HG03521 (cell line): Measurements from ENCODE around the gene RNF43.
A peak's percentile ranks its signal among the peaks of the same experiment; 100 is the strongest.

Experiments used
- ATAC-seq: cut with Tn5 transposase; IDR thresholded peaks from one replicate; pipeline ENCODE4 v1.9.1; 2021; ENCODE audit warnings: mild to moderate bottlenecking, moderate library complexity; ENCODE audit not compliant: unreplicated experiment

The RNF43 gene

GRCh38 chr17:58417300-58418092, at the start of gene RNF43:
TSS of gene RNF43 (minus strand) at chr17:58417534. CDS start at chr17:58415577, 1,957 bp downstream.
- peak; percentile 96 for ATAC-seq

GRCh38 chr17:58455491-58455890, 38.2 kb upstream of the RNF43 start:
- ATAC-seq: no peak

GRCh38 chr17:58452738-58453137, 35.4 kb upstream of the RNF43 start:
- ATAC-seq: no peak

GRCh38 chr17:58447039-58447975, 30.0 kb upstream of the RNF43 start:
- ATAC-seq: no peak

- no peak for ATAC-seq
Measured at GRCh38 chr17:58446086-58446485, 28.8 kb upstream of the RNF43 start.

GRCh38 chr17:58436805-58437239, 19.5 kb upstream of the RNF43 start:
- ATAC-seq: no peak

- no peak for ATAC-seq
Measured at GRCh38 chr17:58436245-58436644, 18.9 kb upstream of the RNF43 start.

GRCh38 chr17:58432806-58433573, 15.7 kb upstream of the RNF43 start:
- no peak for ATAC-seq

- no peak for ATAC-seq
Measured at GRCh38 chr17:58427807-58428206, 10.5 kb upstream of the RNF43 start.

- ATAC-seq: no peak
Measured at GRCh38 chr17:58421711-58422110, 4.4 kb upstream of the RNF43 start.

- ATAC-seq: no peak
Measured at GRCh38 chr17:58420827-58421226, 3.5 kb upstream of the RNF43 start.

GRCh38 chr17:58416937-58417299, 416 bp downstream of the RNF43 start:
- no peak for ATAC-seq

GRCh38 chr17:58416396-58416795, 938 bp downstream of the RNF43 start:
- no peak for ATAC-seq

- ATAC-seq: no peak
Measured at GRCh38 chr17:58415371-58416055, 1.8 kb downstream of the RNF43 start.

GRCh38 chr17:58414596-58414997, 2.7 kb downstream of the RNF43 start:
- ATAC-seq: no peak

GRCh38 chr17:58413684-58414083, 3.6 kb downstream of the RNF43 start:
- ATAC-seq: no peak

- ATAC-seq: no peak
Measured at GRCh38 chr17:58412961-58413586, 4.3 kb downstream of the RNF43 start.

GRCh38 chr17:58412064-58412703, 5.2 kb downstream of the RNF43 start:
- ATAC-seq: no peak

- ATAC-seq: no peak
Measured at GRCh38 chr17:58411408-58411894, 5.9 kb downstream of the RNF43 start.
